ENCODE results near the gene ZNF454.
A peak's percentile ranks its signal among the peaks of the same experiment; 100 is the strongest.

Gene ZNF454
- total RNA-seq, result 0 to 0.06 reads per million in 2 experiments

DNA sequence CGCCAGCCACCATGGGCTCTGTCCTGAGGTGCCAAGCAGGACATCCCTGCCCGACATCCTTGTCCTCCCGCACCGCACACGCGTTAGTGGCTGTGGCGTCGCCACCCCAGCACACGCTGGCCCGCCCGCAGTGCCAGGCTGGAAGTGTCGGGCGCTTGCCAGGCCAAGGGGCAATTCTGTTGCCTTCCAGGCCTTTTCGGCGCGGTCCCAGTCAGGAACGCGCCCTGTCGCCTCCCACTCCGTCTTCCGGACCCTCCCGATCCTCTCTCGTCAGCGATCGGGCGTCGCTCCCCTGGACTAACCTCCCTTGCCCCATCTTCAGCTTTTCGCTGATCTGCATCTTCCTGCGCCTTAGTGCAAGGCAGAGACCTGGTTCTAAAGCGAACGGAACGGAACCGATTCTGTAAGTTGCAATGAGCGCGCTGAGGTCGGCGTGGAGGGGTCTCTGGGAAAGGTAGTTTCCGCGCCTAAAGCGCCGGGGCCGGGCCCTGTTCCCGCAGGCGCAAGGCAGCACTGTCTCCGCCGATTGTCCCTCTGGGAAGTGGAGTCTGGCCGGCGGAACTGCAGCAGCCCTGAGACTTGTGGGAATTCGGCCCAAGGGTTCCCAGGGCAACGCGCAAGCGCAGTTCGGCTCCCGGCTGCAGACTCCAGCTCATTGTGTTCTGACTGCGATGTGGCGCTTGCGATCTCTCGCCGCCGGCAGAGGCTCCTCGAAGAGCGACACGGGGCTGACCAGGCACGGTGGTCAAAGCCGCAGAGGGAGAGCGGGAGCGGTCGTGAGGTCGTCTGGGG, at the start of gene ZNF454:
ZNF454 (plus strand) TSS at position 630 of the 792 bp plus-strand sequence. CDS start 1,594 bp downstream, outside the sequence.
- no peak for DNase-seq (ENCODE audit: low read depth)

DNA sequence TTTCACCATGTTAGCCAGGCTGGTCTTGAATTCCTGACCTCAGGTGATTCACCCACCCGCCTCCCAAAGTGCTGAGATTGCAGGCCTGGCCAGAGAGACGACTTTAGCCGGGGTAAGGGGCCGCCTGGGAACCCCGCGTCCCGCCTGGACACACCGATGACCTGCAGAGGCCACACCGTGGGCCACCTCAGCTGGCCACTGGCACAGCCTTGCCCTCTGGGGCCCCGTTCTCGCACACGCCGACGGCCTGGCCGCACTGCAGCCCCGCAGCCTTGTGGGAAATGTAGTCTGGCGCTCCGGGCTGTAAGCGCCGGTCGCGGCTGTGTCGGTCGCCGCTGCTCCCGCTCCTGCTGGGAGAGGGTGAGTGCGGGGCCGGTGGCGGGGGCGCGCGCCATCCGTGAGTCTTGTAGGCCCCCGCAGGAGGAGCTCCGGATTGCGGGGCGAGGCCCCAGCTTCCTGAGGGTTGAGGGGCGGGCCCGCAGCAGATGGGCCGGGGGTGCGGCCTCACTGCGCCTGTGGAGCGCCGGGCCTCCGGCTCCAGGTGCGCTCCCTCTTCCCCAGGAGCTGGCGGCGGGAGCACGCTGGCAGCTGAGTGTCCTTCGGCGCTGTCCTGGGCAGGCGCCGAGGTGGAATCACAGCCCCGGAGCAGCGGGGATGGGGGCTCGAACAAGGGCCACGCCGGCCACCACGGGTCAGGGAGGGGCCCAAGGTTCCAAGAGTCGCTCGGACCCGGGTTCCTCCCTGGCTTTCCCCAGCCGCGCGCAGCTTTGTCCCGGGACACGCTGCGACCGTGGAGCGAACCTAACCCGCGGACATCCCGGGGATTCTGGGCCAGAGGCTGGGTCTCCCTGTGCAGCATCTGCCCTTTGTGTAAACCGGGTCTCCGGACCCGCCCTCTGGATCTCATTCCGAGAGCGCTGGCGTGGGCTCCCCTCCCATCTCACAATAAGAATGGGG, 45.1 kb upstream of the ZNF454 start, which contains the start of gene ZFP2:
ZFP2 (plus strand) TSS at position 299 of the 957 bp plus-strand sequence. CDS start 35,401 bp downstream, outside the sequence.
- DNase-seq (ENCODE audit: low read depth), result peak; percentile 5

DNA sequence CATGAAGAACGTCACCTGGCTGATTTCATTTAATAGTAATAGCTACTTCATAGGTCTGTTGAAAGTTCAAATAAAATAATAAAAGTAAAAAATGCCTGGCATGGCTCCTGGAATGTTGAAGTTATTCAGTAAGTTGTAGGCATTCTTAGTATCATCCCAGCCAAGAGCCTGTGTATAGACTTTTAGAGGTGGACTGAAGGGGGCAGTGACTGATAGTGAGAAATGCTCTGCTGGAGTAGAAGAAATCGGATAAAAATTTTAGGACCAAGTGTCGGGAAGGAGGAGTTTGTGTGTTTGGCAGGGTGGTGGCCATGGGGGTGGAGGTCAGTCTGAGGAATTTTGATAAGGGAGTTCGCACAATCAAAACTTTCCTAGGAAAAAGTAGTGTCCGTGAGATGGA, 41.7 kb upstream of the ZNF454 start:
- DNase-seq (ENCODE audit: low read depth), result no peak

- no peak for DNase-seq (ENCODE audit: low read depth)
Observed at GRCh38 chr5:178902849-178903248, 38.1 kb upstream of the ZNF454 start.

DNA sequence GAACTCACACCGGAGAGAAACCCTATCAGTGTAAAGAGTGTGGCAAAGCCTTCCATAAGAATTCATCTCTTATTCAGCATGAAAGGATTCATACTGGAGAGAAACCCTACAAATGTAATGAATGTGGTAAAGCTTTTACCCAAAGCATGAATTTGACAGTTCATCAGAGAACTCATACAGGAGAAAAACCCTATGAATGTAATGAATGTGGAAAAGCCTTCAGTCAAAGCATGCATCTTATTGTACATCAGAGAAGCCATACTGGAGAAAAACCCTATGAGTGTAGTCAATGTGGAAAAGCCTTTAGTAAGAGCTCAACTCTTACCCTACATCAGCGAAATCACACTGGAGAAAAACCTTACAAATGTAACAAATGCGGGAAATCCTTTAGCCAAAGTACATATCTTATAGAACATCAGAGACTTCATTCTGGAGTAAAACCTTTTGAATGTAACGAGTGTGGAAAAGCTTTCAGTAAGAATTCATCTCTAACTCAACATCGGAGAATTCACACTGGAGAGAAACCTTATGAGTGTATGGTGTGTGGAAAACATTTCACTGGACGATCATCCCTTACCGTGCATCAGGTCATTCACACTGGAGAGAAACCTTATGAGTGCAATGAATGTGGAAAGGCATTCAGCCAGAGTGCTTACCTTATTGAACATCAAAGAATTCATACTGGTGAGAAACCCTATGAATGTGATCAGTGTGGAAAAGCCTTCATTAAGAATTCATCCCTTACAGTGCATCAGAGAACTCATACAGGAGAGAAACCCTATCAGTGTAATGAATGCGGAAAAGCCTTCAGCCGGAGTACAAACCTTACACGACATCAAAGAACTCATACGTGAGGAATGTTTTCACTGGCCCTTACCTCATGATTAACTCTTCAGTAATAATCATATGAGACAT, 8.9 kb upstream of the ZNF454 start:
- DNase-seq (ENCODE audit: low read depth), result no peak

DNA sequence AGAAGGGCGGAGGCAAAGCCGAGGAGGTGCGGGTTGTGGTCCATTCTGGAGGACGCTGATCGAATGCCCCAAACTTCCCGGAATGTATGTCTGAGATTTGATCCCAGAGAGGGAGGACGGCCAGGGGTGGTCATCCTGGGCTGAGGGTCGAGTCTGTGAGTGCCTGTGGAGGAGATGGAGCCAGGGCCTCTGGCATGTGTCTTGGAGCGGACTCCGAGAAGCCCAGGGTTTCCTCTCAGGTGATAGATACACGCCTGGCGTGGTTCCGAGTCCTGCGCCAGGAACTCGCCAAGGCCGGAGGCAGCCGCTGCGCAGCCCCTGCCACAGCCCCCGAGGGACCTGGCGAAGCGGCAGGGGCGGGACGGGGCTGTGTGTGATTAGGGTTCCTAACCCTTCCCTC, 363 bp downstream of the ZNF454 start:
- DNase-seq (ENCODE audit: low read depth), result no peak

- no peak for DNase-seq (ENCODE audit: low read depth)
Observed at GRCh38 chr5:178965465-178966055, 24.6 kb downstream of the ZNF454 start.

DNA sequence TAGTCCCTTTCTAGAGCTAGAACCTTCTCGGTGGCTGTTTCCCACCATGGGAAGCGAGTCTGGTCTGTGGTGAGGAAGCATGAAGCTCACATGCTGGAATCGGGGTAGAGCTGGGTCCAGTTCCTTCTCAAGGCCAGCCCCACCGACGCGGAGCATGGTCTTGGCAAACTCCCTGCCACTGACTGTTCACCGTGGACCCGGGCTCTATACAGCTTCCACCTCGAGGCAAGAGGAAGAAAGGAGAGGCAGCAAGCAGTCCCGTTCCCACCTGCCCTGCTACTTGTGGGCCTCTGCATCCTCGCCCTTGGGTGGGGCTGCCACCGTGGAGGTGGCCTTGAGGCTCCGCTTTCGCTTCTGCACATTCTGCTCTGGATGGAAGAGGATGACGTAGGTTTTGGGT, 40.4 kb downstream of the ZNF454 start:
- DNase-seq (ENCODE audit: low read depth), result no peak

- no peak for DNase-seq (ENCODE audit: low read depth)
Observed at GRCh38 chr5:178982941-178983340, 41.9 kb downstream of the ZNF454 start.

DNA sequence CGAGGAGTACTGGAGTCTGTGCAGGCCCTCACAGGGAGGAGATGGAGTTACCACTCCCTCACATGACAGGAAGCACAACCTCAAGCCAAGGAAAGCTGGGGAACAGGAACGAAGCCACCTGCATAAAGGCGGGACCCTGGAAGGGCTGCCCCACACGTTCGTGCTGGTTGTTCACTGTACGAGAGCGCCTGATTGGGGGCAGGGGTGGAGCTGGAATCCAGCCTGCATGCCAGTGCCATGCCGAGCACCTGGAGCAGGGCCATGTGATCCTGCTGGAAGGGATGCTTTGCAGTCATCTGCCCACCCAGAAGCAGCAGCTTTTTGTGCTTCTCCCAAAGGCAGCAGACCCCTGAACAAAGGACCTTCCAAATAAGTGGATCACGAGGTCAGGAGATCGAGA, 42.7 kb downstream of the ZNF454 start:
- DNase-seq (ENCODE audit: low read depth), result no peak

- DNase-seq (ENCODE audit: low read depth), result no peak
Observed at GRCh38 chr5:178984145-178985072, 43.4 kb downstream of the ZNF454 start.

- DNase-seq (ENCODE audit: low read depth), result no peak
Observed at GRCh38 chr5:178986326-178986960, 45.4 kb downstream of the ZNF454 start.

DNA sequence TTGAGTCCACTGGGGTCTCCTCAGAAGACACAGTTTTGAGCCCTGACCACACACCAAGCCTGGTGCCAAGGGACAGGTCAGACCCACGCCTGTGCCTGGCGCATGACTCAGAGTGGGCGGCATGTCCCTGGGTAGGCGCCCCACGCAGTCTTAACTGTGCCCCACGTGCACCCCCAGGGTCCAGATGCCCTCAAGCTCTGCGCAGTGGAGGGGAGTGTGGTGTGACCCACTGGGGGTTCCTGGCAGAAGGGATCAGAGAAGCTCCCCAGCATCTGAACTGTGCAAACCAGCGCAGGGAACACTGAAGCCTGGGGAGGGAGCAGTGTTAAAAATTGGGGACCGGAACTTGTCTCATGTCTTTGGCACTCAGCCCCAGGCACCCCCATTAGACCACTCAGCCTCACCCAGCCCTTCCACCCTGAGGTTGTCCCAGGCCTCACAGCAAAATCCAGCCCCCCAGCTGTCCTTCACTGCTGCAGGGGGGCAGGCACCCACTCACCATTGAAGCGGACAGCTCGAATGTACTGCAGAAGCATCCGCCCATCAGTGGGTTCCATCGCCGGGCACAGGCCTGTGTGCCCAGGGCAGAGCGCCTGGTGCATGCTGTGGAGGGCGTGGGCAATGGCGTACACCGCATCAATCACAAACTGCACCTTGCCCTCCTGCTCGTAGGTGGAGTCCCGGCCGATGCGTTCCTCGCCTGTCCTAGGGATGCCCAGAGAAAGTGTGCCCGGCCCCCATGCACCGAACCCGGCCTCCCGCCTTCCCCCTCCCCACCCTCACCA, 47.6 kb downstream of the ZNF454 start:
- no peak for DNase-seq (ENCODE audit: low read depth)

- DNase-seq (ENCODE audit: low read depth), result no peak
Observed at GRCh38 chr5:178989311-178989710, 48.3 kb downstream of the ZNF454 start.

- DNase-seq (ENCODE audit: low read depth), result no peak
Observed at GRCh38 chr5:178990491-178990890, 49.5 kb downstream of the ZNF454 start.

- DNase-seq (ENCODE audit: low read depth), result no peak
Observed at GRCh38 chr5:178991190-178992145, 50.5 kb downstream of the ZNF454 start.

GRCh38 chr5:178992291-178992895, 51.4 kb downstream of the ZNF454 start:
- no peak for DNase-seq (ENCODE audit: low read depth)
